ENCODE results near the gene MICU1. TPM values are rescaled to one million over a fixed set of nuclear protein-coding genes. Genes with fewer than 3 reads are reported as not detected.

Gene MICU1
- total and polyA plus RNA-seq, 7 donors: 29.4 to 53.5 (median 33.9) TPM

GRCh38 chr10:72625276-72625607, 637 bp downstream of the MICU1 start:
- WGBS, 2 donors: 0 to 2% methylated on average over 10 of the region's 10 CpGs
- Histone ChIP-seq H3K27me3 (no peaks in the 10 kb centered on the region), H3K9me3 (no peaks in the 10 kb centered on the region), H3K4me1 (peaks cover 0 to 15% (median 13%) of the 10 kb centered on the region in 4 donors), H3K36me3 (no peaks in the 10 kb centered on the region), H3K4me3 (peak overlapping the region; percentile 84 to 92 (median 86)), H3K27ac (peak overlapping the region; percentile 87 to 93 (median 88))
- intact Hi-C loops (cut with DNase I): loop anchor here (10.0 kb wide), 2 partner anchors 210 to 270 kb away; partner anchors contain the start of gene DNAJB12
- TF ChIP-seq POLR2A (IDR thresholded peaks at IDR 0.05) (no peak), EP300 (IDR thresholded peaks at IDR 0.05) (no peak), POLR2AphosphoS5 (IDR thresholded peaks at IDR 0.05) (no peak)
- TF ChIP-seq, protein P1, sequence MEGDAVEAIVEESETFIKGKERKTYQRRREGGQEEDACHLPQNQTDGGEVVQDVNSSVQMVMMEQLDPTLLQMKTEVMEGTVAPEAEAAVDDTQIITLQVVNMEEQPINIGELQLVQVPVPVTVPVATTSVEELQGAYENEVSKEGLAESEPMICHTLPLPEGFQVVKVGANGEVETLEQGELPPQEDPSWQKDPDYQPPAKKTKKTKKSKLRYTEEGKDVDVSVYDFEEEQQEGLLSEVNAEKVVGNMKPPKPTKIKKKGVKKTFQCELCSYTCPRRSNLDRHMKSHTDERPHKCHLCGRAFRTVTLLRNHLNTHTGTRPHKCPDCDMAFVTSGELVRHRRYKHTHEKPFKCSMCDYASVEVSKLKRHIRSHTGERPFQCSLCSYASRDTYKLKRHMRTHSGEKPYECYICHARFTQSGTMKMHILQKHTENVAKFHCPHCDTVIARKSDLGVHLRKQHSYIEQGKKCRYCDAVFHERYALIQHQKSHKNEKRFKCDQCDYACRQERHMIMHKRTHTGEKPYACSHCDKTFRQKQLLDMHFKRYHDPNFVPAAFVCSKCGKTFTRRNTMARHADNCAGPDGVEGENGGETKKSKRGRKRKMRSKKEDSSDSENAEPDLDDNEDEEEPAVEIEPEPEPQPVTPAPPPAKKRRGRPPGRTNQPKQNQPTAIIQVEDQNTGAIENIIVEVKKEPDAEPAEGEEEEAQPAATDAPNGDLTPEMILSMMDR (IDR thresholded peaks at IDR 0.05): no peak
- no peak for DNase-seq

DNA sequence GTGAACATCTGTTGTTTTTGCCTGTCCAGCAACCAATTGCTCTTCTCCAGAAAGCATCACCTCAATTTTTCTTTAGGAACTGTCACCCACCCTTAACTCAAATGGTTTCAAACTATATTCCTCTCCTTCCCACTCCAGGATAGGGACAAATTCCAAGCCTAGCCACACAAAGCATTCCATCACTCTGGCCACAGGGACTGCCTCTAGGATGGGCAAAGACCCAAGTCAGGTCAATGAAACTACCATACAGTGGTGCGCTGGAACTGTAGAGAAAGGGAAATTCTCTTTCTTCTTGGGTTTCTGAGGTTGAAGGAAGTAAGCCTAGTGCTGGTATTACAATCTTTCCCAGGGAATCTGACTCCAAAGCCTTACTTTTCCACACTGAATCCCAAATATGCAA, 3.6 kb downstream of the MICU1 start:
- Histone ChIP-seq H3K4me3 (no peak overlapping the region), H3K36me3 (no peaks in the 10 kb centered on the region), H3K27ac (no peak overlapping the region), H3K27me3 (no peaks in the 10 kb centered on the region), H3K4me1 (peaks cover 0 to 15% (median 13%) of the 10 kb centered on the region in 4 donors), H3K9me3 (no peaks in the 10 kb centered on the region)
- WGBS, 2 donors: 98 to 99% methylated on average over 1 of the region's 1 CpG
- no peak for DNase-seq
- no peak for TF ChIP-seq POLR2AphosphoS5 (IDR thresholded peaks at IDR 0.05)
- TF ChIP-seq, protein P1 (IDR thresholded peaks at IDR 0.05): no peak
- TF ChIP-seq EP300 (IDR thresholded peaks at IDR 0.05): no peak
- TF ChIP-seq POLR2A (IDR thresholded peaks at IDR 0.05): no peak
- intact Hi-C loops (cut with DNase I): loop anchor here (10.0 kb wide), 2 partner anchors 213 to 267 kb away; partner anchors contain the start of gene DNAJB12

DNA sequence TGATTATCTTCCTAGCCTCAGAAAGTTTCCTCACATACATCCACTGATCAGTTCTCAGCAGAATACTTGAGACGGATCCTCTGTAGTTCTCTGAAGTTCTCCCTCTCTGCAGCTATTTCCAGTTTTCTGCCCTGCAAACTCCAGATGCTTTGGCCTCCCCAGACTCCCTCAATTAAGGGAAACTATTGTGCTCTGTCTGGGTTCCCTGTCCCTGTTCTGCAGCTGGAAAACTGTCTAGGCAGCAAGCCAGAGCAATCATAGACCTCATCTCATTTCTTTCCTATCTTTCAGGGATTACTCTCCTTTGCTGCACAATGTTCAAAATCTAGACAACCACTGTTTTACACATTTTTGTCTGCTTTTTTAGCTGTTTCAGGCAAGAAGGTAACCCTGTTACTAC, 9.2 kb downstream of the MICU1 start:
- no peak for TF ChIP-seq POLR2A (IDR thresholded peaks at IDR 0.05)
- TF ChIP-seq EP300 (IDR thresholded peaks at IDR 0.05): no peak
- no peak for TF ChIP-seq POLR2AphosphoS5 (IDR thresholded peaks at IDR 0.05)
- TF ChIP-seq, protein P1 (IDR thresholded peaks at IDR 0.05): no peak
- intact Hi-C loops (cut with DNase I): no loop called here
- H3K4me1 ChIP-seq: peaks cover 0 to 8% (median 4%) of the 10 kb centered on the region in 4 donors
- no peaks in the 10 kb centered on the region for H3K36me3 ChIP-seq
- H3K27ac ChIP-seq: no peak overlapping the region
- no peaks in the 10 kb centered on the region for H3K9me3 ChIP-seq
- WGBS, 2 donors: 89 to 94% methylated on average over 1 of the region's 1 CpG
- H3K27me3 ChIP-seq: no peaks in the 10 kb centered on the region
- no peak for DNase-seq
- no peak overlapping the region for H3K4me3 ChIP-seq

DNA sequence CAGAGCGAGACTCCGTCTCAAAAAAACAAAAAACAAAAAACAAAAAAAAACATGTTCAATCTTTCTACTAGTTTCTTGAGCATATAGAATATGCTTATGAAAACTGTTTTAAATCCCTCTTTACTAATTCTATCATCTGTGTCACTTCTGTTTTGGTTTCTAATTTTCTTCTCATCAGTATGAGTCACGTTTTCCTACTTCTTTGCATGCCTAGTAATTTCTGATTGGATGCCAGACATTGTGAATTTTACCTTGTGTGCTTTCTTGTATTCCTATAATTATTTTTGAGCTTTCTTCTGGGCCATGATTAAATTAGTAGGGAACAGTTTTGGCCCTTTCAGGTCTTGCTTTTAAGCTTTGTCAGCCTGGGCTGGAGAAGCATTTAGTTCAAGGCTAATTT, 9.9 kb downstream of the MICU1 start:
- TF ChIP-seq, protein P1 (IDR thresholded peaks at IDR 0.05): no peak
- no peak for TF ChIP-seq EP300 (IDR thresholded peaks at IDR 0.05)
- no peak for TF ChIP-seq POLR2AphosphoS5 (IDR thresholded peaks at IDR 0.05)
- TF ChIP-seq POLR2A (IDR thresholded peaks at IDR 0.05): no peak
- DNase-seq: no peak
- no peak overlapping the region for H3K27ac ChIP-seq
- 74 to 81% methylated on average over 3 of the region's 3 CpGs for WGBS, 2 donors
- no peaks in the 10 kb centered on the region for H3K27me3 ChIP-seq
- no peak overlapping the region for H3K4me3 ChIP-seq
- no peaks in the 10 kb centered on the region for H3K9me3 ChIP-seq
- intact Hi-C loops (cut with DNase I): no loop called here
- H3K36me3 ChIP-seq: no peaks in the 10 kb centered on the region
- H3K4me1 ChIP-seq: peaks cover 0 to 8% (median 4%) of the 10 kb centered on the region in 4 donors

Data from sigmoid colon (tissue), 7 donors.